Loucy (cell line): ENCODE results near the gene PFN3.

Experiments
- CTCF ChIP-seq: fragments of 200-600 bp; sonication (generic); conservative IDR thresholded peaks from 2 replicates; pipeline ENCODE4 v1.5.1; 2014; ENCODE audit warnings: mild to moderate bottlenecking, antibody characterized with exemption, low read length
- EZH2phosphoT487 ChIP-seq: fragments of 200-600 bp; IDR thresholded peaks from 2 replicates; pipeline ENCODE4 v1.6.1; 2018; ENCODE audit warnings: antibody characterized with exemption, mild to moderate bottlenecking, moderate library complexity, borderline replicate concordance

- TF ChIP-seq CTCF, result no peak
- no peak for TF ChIP-seq EZH2phosphoT487
Measured at GRCh38 chr5:177355868-177356168, 44.6 kb downstream of the PFN3 start.
